Measurements from ENCODE around the gene PRSS22. TPM values are rescaled to one million over a fixed set of nuclear protein-coding genes. Genes with fewer than 3 reads are reported as not detected.

Gene PRSS22
- polyA plus RNA-seq, 1 donor from 2014 or later = not detected

GRCh38 chr16:2828876-2829430, 29.0 kb downstream of the PRSS22 start:
- Histone ChIP-seq H3K36me3 (ENCODE audit: insufficient read depth, low read length) (no peaks in the 10 kb centered on the region), H3K9ac (ENCODE audit: low read length) (no peak overlapping the region), H3K4me2 (ENCODE audit: low read length) (no peak overlapping the region), H3F3A (ENCODE audit: insufficient read depth, low read length, poor library complexity, severe bottlenecking) (no peaks in the 10 kb centered on the region), H3K27ac (ENCODE audit: low read length) (no peak overlapping the region), H3K79me2 (replicated peaks; ENCODE audit: insufficient read depth, low read length) (no peaks in the 10 kb centered on the region), H3K4me3 (ENCODE audit: low read length) (no peak overlapping the region), H3K27me3 (ENCODE audit: insufficient read depth, low read depth, low read length) (no peaks in the 10 kb centered on the region), H2AFZ (ENCODE audit: low read depth, low read length) (no peak overlapping the region), H3K9me2 (ENCODE audit: insufficient read depth, low read length) (no peaks in the 10 kb centered on the region), H3K9me3 (ENCODE audit: low read length) (no peaks in the 10 kb centered on the region), H4K20me1 (ENCODE audit: insufficient read depth) (no peaks in the 10 kb centered on the region)
- TF ChIP-seq EP300 (conservative IDR thresholded peaks at IDR 0.05; ENCODE audit: poor library complexity, severe bottlenecking) (no peak), EZH2 (IDR thresholded peaks at IDR 0.05; ENCODE audit: borderline replicate concordance, insufficient read depth, low read length, poor library complexity, severe bottlenecking) (no peak), CTCF (IDR thresholded peaks at IDR 0.05; ENCODE audit: poor library complexity, severe bottlenecking) (no peak), TAF1 (IDR thresholded peaks at IDR 0.05; ENCODE audit: low read depth) (no peak), RAD21 (conservative IDR thresholded peaks at IDR 0.05) (no peak), SMC3 (conservative IDR thresholded peaks at IDR 0.05; ENCODE audit: poor library complexity) (no peak), MXI1 (conservative IDR thresholded peaks at IDR 0.05; ENCODE audit: poor library complexity, severe bottlenecking) (no peak), POLR2AphosphoS5 (IDR thresholded peaks at IDR 0.05) (no peak)
- TF ChIP-seq, protein P1, sequence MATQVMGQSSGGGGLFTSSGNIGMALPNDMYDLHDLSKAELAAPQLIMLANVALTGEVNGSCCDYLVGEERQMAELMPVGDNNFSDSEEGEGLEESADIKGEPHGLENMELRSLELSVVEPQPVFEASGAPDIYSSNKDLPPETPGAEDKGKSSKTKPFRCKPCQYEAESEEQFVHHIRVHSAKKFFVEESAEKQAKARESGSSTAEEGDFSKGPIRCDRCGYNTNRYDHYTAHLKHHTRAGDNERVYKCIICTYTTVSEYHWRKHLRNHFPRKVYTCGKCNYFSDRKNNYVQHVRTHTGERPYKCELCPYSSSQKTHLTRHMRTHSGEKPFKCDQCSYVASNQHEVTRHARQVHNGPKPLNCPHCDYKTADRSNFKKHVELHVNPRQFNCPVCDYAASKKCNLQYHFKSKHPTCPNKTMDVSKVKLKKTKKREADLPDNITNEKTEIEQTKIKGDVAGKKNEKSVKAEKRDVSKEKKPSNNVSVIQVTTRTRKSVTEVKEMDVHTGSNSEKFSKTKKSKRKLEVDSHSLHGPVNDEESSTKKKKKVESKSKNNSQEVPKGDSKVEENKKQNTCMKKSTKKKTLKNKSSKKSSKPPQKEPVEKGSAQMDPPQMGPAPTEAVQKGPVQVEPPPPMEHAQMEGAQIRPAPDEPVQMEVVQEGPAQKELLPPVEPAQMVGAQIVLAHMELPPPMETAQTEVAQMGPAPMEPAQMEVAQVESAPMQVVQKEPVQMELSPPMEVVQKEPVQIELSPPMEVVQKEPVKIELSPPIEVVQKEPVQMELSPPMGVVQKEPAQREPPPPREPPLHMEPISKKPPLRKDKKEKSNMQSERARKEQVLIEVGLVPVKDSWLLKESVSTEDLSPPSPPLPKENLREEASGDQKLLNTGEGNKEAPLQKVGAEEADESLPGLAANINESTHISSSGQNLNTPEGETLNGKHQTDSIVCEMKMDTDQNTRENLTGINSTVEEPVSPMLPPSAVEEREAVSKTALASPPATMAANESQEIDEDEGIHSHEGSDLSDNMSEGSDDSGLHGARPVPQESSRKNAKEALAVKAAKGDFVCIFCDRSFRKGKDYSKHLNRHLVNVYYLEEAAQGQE (IDR thresholded peaks at IDR 0.05; ENCODE audit: borderline replicate concordance) = no peak

- H3K9ac ChIP-seq (ENCODE audit: low read length) = no peak overlapping the region
- H2AFZ ChIP-seq (ENCODE audit: low read depth, low read length) = no peak overlapping the region
- no peak overlapping the region for H3K4me2 ChIP-seq (ENCODE audit: low read length)
- H3K36me3 ChIP-seq (ENCODE audit: insufficient read depth, low read length) = no peaks in the 10 kb centered on the region
- H3K27me3 ChIP-seq (ENCODE audit: insufficient read depth, low read depth, low read length) = no peaks in the 10 kb centered on the region
- H3K4me3 ChIP-seq (ENCODE audit: low read length) = no peak overlapping the region
- H3K9me2 ChIP-seq (ENCODE audit: insufficient read depth, low read length) = no peaks in the 10 kb centered on the region
- no peak for TF ChIP-seq SMC3 (conservative IDR thresholded peaks at IDR 0.05; ENCODE audit: poor library complexity)
- TF ChIP-seq, protein P1 (IDR thresholded peaks at IDR 0.05; ENCODE audit: borderline replicate concordance) = no peak
- TF ChIP-seq POLR2AphosphoS5 (IDR thresholded peaks at IDR 0.05) = no peak
- TF ChIP-seq CTCF (IDR thresholded peaks at IDR 0.05; ENCODE audit: poor library complexity, severe bottlenecking) = no peak
- no peak for TF ChIP-seq RAD21 (conservative IDR thresholded peaks at IDR 0.05)
- no peak for TF ChIP-seq EP300 (conservative IDR thresholded peaks at IDR 0.05; ENCODE audit: poor library complexity, severe bottlenecking)
- TF ChIP-seq MXI1 (conservative IDR thresholded peaks at IDR 0.05; ENCODE audit: poor library complexity, severe bottlenecking) = no peak
- no peak for TF ChIP-seq EZH2 (IDR thresholded peaks at IDR 0.05; ENCODE audit: borderline replicate concordance, insufficient read depth, low read length, poor library complexity, severe bottlenecking)
- TF ChIP-seq TAF1 (IDR thresholded peaks at IDR 0.05; ENCODE audit: low read depth) = no peak
- H3F3A ChIP-seq (ENCODE audit: insufficient read depth, low read length, poor library complexity, severe bottlenecking) = no peaks in the 10 kb centered on the region
- no peaks in the 10 kb centered on the region for H3K79me2 ChIP-seq (replicated peaks; ENCODE audit: insufficient read depth, low read length)
- no peak overlapping the region for H3K27ac ChIP-seq (ENCODE audit: low read length)
- no peaks in the 10 kb centered on the region for H3K9me3 ChIP-seq (ENCODE audit: low read length)
- no peaks in the 10 kb centered on the region for H4K20me1 ChIP-seq (ENCODE audit: insufficient read depth)
Observed at GRCh38 chr16:2828521-2828840, 29.5 kb downstream of the PRSS22 start.
